ENCODE results near the gene ATAD3C.

- no peak for TF ChIP-seq RXRA (IDR thresholded peaks at IDR 0.05; ENCODE audit: insufficient read depth, low read depth, low read length)
- no peak for TF ChIP-seq ZNF274 (IDR thresholded peaks at IDR 0.05; ENCODE audit: borderline replicate concordance, extremely low read depth, low read length)
- TF ChIP-seq CTBP2 (IDR thresholded peaks at IDR 0.05; ENCODE audit: borderline replicate concordance, insufficient read depth, insufficient read length, low read length) = no peak
These were observed 8.2 kb upstream of the ATAD3C start for GRCh38 chr1:1441002-1441888.

Data from H1 (cell line).